ENCODE measurements around the gene UNC93B1. TPM values are rescaled to one million over a fixed set of nuclear protein-coding genes. Genes with fewer than 3 reads are reported as not detected.
A peak's percentile ranks its signal among the peaks of the same experiment; 100 is the strongest.
"Not testable (repeated sequence)": the region's sequence is repeated elsewhere in the genome, so short reads cannot be mapped to it uniquely, and the experiment has no call there.

The UNC93B1 gene
- total RNA-seq, 1 donor from 2014 or later, result 37.0 TPM

DNA sequence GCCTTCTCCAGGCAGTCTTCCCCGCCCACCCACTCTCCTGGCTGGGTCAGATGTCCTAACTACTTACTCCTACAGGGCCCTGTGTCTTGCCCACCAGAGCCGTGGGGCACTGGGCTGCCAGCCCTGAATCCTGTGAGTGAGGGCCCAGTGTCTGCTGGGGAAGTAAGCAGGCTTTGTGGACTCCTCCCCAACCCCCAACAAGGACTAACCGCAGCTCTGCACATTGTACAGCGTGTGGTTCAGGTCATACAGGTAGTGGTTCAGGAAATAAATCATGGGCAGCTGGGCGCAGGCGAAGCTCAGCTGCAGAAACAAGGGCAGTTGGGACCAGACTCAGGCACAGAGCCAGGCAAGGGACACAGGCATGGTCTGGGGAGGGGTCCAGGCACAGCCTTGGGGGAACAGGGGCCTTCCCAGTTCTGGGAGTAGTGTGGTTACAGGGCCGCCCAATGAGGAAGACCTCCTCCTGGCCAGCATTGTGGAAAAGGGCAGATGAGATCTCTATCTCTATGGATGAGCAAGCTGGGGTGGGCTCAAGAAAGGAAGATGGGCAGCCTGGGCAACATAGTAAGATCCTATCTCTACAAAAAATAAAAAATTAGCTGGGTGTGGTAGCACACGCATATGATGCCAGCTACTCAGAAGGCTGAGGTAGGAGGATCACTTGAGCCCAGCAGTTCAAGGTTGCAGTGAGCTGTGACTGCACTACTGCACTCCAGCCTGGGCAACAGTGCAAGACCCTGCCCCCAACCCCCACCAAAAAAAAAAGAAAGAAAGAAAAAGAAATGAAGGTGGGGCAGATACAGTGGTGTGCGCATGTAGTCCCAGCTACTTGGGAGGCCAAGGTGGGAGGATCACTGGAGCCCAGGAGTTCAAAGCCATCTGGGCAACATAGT is 5.5 kb downstream of the UNC93B1 start:
- intact Hi-C loops (cut with DNase I), result no loop called here
- DNase-seq (ENCODE audit: low spot score), result no peak
- ATAC-seq, result no peak

DNA sequence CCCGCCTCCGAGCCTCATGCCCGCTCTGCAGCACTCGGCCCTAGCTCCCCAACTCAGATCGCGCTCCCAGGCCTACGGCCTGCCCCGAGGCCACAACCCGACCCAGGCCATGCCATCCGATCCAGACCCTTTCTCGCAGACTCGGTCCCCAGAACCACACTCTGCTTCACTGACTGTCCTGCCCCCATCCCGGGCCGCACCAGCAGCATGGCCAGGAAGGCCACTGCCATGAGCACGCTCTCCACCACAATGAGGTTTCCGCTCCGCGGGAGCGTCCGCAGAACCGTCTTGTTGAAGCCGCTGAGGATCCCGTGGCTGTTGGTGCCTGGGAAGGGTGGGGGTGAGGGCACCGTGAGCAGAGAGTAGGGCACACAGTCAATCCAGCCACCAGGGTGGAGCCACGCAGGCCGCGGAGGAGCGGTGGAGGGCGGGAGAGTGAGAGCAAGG is 6.4 kb downstream of the UNC93B1 start:
- intact Hi-C loops (cut with DNase I), result no loop called here
- no peak for DNase-seq (ENCODE audit: low spot score)
- ATAC-seq, result peak; percentile 2

DNA sequence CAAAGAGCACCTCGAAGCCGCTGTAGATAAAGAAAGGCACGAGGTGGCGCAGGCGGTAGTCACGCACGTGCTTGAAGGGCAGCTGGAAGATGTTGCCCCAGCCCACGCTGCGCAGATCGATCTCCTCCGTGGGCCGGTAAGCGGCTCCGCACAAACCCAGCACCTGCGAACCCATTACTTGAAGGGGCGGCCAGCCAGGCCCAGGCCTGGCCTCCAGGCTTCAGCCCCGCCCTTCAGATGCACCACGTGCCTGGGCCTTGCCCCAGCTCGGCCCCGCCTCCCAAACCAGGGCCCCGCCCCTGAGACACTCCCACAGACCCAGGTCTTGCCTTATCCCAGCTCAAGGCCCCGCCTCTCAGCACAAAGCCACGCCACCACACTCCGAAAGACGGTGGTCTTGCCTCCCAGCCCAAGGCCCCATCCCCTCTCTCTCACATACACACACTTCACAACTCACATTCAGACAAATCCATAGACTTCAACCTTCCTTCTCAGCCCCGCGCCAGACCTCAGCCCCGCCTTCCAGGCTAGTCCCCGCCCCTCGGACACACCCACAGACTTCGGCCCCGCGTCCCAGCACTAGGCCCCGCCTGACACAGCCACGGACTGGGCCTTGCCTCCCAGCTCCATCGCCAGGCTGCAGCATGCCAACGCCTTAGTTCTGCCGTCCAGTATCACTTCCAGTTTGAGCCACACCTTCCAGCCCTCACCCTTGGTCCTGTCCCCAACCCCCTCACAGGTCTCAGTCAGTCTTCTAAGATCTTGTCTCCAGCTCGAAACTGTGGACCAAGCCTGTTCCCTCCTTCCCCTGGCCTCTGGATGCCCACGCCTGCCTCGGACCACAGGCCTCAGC is 7.0 kb downstream of the UNC93B1 start:
- DNase-seq (ENCODE audit: low spot score), result peak; percentile 93
- intact Hi-C loops (cut with DNase I), result no loop called here
- peak; percentile 97 for ATAC-seq

DNA sequence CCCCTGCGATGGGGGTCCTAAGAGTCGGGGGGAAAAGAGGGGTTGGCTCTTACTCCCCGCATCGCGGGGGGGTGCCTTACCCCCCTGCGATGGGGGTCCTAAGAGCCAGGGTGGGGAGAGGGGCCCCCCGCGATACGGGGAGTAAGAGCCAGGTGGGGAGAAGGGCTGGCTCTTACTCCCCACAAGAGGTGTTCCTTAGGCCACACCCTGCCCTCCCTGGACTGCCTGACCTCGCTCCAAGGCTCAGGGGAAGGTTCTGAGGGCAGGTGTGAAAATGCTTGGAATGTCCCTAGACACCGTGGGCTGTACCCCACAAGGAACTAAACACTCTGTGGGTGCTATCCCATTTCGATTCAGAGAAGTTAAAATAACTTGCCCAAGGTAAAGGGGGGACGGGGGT is 7.8 kb downstream of the UNC93B1 start:
- intact Hi-C loops (cut with DNase I), result no loop called here
- ATAC-seq (no peak), DNase-seq (ENCODE audit: low spot score) (no peak)

DNA sequence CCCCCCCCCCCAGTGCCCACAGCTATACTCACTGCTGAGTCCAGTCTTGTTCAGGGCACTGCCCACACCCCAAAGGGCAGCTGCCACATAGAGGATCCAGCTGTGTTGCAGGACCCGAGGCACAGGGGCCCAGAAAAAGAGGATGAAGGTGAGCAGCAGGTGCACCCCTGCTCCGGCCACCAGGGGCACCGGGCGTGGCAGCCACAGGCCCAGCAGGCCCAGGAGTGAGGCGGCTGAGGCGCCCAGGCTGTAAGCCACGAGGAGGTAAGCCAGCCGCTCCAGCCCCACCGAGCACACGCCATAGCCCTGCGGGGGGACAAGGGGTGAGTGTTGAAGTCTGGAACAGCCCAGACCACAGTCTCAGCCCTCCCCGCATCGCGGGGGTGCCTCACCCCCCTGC is 8.3 kb downstream of the UNC93B1 start:
- ATAC-seq; intact Hi-C loops (cut with DNase I); DNase-seq (ENCODE audit: low spot score): not testable (repeated sequence)

DNA sequence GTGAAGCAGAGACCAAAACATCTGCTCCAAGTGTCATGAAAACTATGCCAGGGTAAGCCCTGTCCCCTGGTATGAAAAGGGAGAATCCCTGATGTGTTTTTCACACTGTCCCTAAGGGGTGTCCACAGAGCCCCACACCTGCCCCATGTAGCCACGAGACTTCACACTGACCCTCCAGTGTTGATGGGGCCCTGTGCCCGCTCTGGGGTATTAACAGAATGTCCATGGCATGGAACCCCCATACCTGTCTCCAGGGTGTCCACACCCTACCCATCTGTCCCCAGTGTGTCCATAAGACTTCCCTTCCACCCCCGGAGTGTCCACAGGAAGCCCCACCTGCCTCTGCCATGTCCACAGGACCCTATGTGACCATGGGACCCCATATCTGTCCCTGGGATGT is 8.8 kb downstream of the UNC93B1 start:
- DNase-seq (ENCODE audit: low spot score); intact Hi-C loops (cut with DNase I); ATAC-seq: not testable (repeated sequence)

DNA sequence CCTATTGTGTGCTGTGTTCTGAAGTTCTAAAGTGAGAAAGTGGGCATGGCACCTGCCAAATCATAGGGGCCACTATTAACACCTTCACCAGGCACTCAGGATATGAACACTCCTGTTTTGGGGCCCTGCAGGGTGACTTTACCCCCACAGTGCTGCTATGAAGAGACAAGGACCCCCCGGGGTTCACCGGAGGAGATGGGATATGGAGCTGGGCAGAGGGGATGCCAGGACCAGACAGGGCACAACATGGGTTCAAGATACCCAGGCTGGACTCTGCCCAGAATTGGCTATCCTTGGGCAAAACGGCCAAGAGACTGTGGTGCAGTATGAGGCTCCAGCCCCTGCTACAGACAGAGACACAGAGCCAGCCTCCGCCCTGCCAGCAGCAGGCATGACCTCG is 9.5 kb downstream of the UNC93B1 start:
- DNase-seq (ENCODE audit: low spot score); intact Hi-C loops (cut with DNase I); ATAC-seq: not testable (repeated sequence)

DNA sequence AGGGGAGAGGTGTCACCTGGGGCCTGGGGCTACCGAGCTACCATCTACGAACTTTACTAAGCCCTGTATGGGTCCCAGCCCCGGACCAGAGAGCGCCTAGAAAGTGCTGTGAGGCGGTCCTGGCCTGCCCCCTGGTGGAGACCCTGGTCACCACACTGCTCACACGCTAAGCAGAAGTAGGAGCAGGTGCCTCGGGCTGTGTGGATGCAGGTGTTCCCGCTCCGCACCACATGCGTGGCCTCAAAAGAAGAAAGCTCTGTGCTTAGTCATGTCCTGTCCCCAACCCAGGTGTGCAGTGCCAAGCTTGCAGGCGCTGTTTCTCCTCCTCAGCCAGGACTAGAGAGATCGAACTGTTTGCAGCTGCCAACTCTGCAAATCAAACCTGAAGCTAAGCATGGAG is 10.1 kb downstream of the UNC93B1 start:
- ATAC-seq; intact Hi-C loops (cut with DNase I); DNase-seq (ENCODE audit: low spot score): not testable (repeated sequence)

DNA sequence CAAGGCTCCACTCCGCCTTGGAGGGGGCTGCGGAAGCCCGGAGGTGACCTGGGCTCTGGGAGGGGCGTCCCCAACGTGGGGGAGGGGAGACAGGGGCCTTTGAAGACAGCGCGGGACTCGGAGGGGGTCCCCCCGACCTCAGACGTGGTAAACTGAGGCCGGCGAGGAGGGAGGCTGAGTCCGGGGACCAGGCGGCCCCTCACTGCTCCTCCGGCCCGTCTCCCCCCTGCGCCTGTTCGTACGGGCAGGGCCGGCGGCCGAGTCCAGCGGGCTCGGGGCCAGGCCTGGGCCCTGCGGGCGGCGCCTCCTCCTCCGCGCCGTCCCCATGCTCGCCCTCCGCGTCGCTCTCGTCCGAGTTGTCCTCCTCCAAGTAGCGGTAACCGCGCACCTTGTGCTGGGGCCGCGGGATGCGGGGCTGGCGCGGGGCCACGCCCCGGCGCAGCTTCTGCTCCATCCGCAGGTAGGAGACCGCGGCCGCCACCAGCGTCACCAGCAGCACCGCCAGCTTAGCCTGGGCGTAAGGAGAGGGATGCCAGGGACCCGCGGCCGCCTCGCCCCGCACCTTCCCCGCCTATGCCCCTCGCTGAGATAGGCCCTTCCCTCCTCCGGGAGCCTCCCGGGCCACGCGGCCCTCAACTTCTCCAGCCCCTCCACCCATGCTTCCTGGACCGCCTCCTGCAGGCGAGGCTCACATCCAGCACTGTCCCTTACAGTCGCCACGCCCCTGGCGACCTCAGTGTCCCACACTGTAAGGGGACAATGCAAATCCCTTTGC is 12.4 kb downstream of the UNC93B1 start:
- DNase-seq (ENCODE audit: low spot score); ATAC-seq; intact Hi-C loops (cut with DNase I): not testable (repeated sequence)

DNA sequence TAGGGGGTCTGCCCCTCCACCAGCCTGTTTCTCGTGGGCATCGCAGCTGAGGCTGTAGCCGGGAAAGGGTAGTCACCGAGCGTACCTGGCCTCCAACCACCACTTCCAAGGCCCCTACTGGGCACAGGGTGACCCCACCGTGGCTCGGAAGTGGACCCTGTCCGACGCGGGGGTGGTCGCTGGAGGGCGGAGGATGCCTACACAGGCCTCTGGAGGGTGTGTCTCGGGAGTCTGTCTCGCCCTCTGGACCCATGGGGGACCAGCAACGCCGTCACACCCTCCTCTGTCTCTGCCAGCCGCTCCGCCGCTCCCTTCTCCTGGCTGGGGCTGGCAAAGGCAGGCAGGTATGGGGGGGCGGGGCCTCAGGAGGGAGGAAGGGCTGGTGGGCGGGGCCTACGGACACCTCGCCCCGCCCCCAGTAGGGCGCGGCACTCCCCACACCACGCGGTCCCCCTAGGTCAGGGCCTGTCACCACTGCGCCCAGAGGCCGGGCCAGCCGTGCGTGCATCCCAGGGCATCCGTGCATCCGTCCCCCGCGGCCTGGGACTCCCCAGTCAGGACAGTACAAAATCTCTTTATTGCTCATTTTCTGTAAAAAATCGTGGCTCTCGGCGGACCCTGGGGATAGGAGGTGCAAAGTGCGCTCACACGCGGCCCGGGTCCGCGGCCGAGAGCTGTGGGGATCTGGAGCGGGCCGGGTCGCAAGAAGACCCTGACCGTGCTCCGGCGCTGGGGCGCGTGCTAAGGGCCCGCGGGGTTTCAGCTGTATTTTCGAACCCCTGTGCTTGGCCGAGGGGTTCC is 13.2 kb downstream of the UNC93B1 start:
- intact Hi-C loops (cut with DNase I); ATAC-seq; DNase-seq (ENCODE audit: low spot score): not testable (repeated sequence)

DNA sequence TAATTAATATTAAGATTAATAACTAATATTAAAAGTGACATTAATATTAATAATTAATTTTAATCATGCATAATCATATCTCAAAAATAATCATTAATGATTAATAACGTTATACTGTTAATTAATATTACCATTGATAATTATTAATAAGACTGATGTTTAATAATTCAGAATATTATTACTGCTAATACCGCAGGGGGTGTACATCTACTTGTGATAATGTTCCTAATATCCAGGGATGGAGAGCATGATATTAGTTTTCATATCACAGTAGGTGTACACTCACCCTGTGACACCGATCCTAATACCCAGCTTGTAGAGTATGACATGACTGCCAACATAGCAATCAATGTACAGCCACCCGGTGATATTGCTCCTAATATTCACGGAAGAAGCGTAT is 18.6 kb downstream of the UNC93B1 start:
- ATAC-seq; DNase-seq (ENCODE audit: low spot score); intact Hi-C loops (cut with DNase I): not testable (repeated sequence)

DNA sequence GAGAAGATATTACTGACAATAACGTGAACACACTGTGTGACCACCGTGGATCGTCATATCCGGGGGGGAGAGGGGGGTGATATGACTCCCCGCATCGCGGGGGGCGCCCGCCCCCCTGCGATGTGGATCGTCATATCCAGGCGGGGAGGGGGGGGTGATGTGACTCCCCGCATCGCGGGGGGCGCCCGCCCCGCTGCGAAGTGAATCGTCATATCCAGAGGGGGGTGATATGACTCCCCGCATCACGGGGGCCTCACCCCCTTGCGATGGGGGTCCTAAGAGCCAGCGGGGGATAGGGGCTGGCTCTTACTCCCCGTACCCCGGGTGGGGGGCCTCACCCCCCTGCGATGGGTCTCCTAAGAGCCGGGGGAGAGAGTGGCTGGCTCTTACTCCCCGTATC is 19.9 kb downstream of the UNC93B1 start:
- no peak for ATAC-seq
- intact Hi-C loops (cut with DNase I), result no loop called here
- DNase-seq (ENCODE audit: low spot score), result no peak

DNA sequence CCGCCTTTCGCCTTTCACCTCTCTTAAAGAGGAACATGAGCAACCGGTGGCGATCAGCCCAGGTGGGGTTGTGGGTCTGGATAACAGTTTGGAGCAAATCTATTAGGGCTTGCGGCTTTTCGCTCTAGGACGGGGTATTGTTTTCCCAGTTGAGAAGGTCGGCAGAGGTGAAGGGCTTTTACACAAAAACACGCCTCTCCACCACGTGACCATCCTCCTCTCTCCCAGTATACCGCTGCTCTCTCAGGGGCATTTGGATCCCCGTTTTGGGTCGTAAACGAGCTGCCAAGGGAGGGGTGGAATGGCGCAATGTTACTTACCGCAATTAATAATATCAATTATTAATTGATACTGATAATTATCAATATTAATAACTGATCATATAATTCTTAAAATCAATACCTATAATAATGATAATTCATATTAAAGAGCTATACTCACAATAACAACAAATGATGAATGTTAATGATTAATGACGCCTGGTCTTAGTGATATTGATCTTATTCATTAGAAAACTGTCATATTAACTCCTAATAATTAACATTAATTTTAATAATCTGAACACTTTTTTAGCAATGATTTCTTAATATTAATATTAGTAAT is 21.5 kb downstream of the UNC93B1 start:
- intact Hi-C loops (cut with DNase I); DNase-seq (ENCODE audit: low spot score): not testable (repeated sequence)

DNA sequence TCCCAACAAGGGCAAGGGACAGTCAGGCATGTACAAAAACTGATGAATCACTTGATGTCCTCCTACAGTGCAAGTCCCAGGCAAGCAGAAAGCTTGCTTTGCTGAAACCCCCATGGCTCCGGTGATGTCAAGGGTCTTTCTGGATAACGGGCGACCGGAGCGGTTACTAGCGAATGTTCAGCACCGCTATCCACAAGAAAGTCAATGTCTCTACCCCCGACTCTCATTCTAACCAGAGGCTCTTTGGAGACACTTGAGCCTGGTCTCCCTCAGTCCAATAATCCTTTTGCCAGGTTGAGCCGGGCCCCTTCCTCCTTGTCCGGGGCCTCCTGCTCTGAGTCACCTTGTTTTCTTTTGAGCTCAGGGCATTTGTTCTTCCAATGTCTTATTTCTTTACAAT is 22.7 kb downstream of the UNC93B1 start:
- not testable (repeated sequence) for DNase-seq (ENCODE audit: low spot score); ATAC-seq

More for the DNA sequence above, 21.5 kb downstream of the UNC93B1 start:
- ATAC-seq, result not testable (repeated sequence)

DNA sequence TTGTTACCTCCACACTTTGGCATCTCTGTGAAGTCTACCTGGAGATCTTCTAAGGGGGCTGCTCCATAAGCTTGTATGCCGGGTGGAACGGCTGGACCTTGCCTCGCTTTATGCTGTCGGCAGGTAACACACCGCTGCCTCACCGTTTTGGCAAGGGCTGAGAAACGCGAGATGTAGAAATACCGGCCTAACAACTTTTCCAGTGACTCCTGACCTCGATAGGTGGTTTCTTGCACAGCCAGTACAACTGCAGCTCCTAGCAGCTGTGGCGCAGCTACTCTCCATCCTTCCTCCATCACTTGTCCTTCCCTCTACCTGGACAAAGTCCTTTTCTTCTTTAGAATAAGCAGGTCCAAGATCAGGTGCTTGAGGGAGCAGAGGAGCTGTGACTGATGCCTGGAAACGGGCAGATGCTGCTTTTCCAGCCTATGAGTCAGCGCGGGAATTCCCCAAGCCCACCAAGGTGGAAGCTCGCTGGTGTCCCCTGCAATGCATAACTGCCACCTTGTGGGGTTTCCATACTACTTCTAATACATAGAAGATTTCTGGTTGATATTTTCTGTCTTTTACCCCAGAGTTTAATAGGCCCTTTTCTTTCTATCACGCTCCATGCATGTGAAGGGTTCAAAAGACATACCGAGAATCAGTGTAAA is 25.0 kb downstream of the UNC93B1 start:
- intact Hi-C loops (cut with DNase I); DNase-seq (ENCODE audit: low spot score): not testable (repeated sequence)

More for the DNA sequence above, 22.7 kb downstream of the UNC93B1 start:
- intact Hi-C loops (cut with DNase I), result not testable (repeated sequence)

DNA sequence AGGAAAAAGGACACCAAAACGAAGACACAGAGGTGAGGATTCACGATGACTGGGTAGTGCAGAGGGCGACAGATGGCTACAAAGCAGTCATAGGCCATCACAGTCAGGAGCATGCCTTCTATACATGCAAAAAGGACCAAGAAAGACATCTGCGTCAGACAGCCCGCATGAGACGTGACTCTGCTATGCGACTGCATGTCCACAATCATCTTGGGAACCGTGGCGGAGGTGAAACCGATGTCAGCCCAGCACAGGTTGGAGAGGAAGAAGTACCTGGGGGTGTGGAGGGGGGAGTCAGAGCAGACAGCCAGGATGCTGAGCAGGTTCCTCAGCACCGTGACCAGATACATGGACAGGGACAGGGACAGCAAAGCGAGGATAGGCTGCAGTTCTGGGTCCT is 29.2 kb downstream of the UNC93B1 start:
- intact Hi-C loops (cut with DNase I); DNase-seq (ENCODE audit: low spot score); ATAC-seq: not testable (repeated sequence)

More for the DNA sequence above, 25.0 kb downstream of the UNC93B1 start:
- ATAC-seq, result not testable (repeated sequence)

DNA sequence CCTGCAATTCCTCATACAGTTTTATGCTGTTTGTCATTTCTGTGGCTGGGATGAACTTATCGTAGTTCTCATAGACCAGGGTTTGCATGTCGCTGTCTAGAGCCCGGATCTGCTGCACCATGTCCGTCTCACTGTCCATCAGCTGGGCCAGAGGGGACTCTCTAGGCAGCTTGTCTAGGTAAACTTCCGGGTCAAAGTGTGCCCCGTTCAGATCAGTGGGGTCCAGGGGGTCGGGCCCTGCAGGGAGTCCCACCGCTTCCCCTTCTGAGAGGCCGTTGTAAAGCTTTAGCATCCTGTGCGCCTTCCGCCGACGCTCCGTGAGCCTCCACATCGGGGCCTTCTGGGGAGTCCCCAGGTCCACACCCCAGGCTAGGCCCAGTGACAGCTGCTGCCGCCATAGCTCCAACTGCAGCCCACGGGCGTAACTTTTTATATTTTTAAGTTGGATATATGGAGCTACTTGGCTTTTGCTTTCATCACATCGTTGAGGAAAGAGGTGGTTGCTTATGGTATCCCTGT is 38.0 kb downstream of the UNC93B1 start:
- not testable (repeated sequence) for ATAC-seq

More for the DNA sequence above, 38.0 kb downstream of the UNC93B1 start:
- intact Hi-C loops (cut with DNase I); DNase-seq (ENCODE audit: low spot score): not testable (repeated sequence)

Data from sciatic nerve (tissue), 2 donors.